GM23248 (cell line): ENCODE results near the gene DHRS12.

Source experiments
- EZH2 ChIP-seq: fragments of 200-600 bp; sonication (generic); IDR thresholded peaks from 2 replicates; pipeline ENCODE4 v1.6.1; 2018; ENCODE audit warnings: antibody characterized with exemption, mild to moderate bottlenecking; ENCODE audit not compliant: insufficient read depth, poor library complexity, severe bottlenecking
- EZH2phosphoT487 ChIP-seq: fragments of 200-600 bp; sonication (generic); IDR thresholded peaks from 2 replicates; pipeline ENCODE4 v1.6.1; 2018; ENCODE audit warnings: antibody characterized with exemption, moderate library complexity, mild to moderate bottlenecking, low read depth; ENCODE audit not compliant: insufficient read depth

GRCh38 chr13:51731759-51732158 lies 72.2 kb downstream of the DHRS12 start:
- TF ChIP-seq EZH2phosphoT487 (no peak), EZH2 (no peak)
